Lower leg skin (tissue), 3 donors: ENCODE results near the gene MRPL11.

Experiments
- POLR2A ChIP-seq, 2 donors: fragments of 450-650 bp; IDR thresholded peaks; one replicate each; pipeline ENCODE4 v1.6.1; 2016 to 2017; ENCODE audit warnings: antibody characterized with exemption in 2 of 2, mild to moderate bottlenecking in 1 of 2, moderate library complexity in 1 of 2
- TF ChIP-seq, protein P1 (sequence below), 3 donors: fragments of 450-650 bp; IDR thresholded peaks; one replicate each; pipeline ENCODE4 v1.5.1; 2016; ENCODE audit warnings: antibody characterized with exemption in 3 of 3, mild to moderate bottlenecking in 3 of 3, moderate library complexity in 2 of 3

DNA sequence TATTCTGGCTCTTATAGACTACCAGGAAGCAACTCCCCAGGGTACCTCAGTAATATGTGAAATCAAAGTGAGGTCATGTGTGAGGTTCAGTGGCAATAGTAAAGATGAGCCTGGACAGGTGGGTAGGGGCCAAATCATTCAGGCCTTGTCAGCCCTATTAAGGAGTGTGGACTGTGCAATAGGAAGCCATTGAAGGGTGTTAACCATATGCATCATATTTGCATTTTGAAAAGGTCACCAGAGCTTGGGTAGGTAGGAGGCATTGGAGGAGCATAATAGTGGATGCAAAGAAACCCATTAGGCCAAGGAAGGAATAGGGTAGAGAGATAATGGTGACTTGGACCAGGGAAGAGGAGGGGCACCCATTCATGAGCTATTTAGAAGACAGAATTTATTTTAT is 8.4 kb upstream of the MRPL11 start:
- TF ChIP-seq, protein P1, sequence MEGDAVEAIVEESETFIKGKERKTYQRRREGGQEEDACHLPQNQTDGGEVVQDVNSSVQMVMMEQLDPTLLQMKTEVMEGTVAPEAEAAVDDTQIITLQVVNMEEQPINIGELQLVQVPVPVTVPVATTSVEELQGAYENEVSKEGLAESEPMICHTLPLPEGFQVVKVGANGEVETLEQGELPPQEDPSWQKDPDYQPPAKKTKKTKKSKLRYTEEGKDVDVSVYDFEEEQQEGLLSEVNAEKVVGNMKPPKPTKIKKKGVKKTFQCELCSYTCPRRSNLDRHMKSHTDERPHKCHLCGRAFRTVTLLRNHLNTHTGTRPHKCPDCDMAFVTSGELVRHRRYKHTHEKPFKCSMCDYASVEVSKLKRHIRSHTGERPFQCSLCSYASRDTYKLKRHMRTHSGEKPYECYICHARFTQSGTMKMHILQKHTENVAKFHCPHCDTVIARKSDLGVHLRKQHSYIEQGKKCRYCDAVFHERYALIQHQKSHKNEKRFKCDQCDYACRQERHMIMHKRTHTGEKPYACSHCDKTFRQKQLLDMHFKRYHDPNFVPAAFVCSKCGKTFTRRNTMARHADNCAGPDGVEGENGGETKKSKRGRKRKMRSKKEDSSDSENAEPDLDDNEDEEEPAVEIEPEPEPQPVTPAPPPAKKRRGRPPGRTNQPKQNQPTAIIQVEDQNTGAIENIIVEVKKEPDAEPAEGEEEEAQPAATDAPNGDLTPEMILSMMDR (IDR thresholded peaks at IDR 0.05): no peak
- TF ChIP-seq POLR2A (IDR thresholded peaks at IDR 0.05): no peak
